Stimulated activated CD4-positive, alpha-beta T cell treated with anti-CD3 and anti-CD28 coated beads, Interleukin-12 subunit alpha, Interleukin-12 subunit beta, amount 100 ng/mL, for 48 hours (primary cell): ENCODE data around the gene MCAM.

Experiments used
- DNase-seq, 3 donors: peaks; one replicate each; pipeline ENCODE4 v3.0.0-alpha.2; 2020; ENCODE audit warnings: low read depth in 2 of 3, low spot score in 1 of 3

Gene MCAM

GRCh38 chr11:119266517-119267255, 50.2 kb downstream of the MCAM start:
- DNase-seq = no peak

- no peak for DNase-seq
These were observed 50.9 kb downstream of the MCAM start for GRCh38 chr11:119266063-119266462.

GRCh38 chr11:119263352-119263940, 53.5 kb downstream of the MCAM start:
- no peak for DNase-seq

- no peak for DNase-seq
These were observed 54.1 kb downstream of the MCAM start for GRCh38 chr11:119262668-119263351.

- DNase-seq = no peak
These were observed 57.9 kb downstream of the MCAM start for GRCh38 chr11:119258983-119259382.
